GM18868 (cell line): ENCODE results near the gene KIAA1217.

Experiments used
- ATAC-seq: cut with Tn5 transposase; IDR thresholded peaks from one replicate; pipeline ENCODE4 v1.9.1; 2021; ENCODE audit warnings: mild to moderate bottlenecking, moderate library complexity; ENCODE audit not compliant: unreplicated experiment

Gene KIAA1217

GRCh38 chr10:24574578-24575155, 365.7 kb downstream of the KIAA1217 start:
- no peak for ATAC-seq

DNA sequence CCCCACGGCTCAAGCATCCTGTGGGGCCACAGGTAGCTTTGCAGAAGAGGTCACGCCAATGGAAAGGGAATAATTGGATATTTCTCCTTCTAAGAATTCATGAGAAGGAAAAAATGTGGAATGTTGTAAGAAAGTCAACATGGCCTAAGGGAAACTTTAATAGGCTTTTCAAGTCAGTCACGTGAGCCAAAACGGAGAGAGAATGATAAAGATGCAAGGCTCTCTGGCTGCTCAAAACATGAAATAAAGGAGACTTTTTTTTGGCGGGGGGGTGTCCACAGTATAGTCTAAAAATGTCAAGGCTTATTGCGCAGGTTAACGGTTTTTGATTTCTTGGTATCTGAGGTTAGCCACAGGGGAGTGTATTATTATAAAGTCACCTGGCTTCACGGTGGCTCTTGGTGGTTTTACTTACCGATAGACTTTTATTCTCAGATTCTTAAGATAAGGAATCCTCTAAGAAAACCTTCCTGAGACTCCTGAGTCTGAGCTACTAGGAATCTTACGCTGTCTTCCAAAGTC, 366.6 kb downstream of the KIAA1217 start:
- ATAC-seq = no peak

- no peak for ATAC-seq
Observed at GRCh38 chr10:24579448-24579847, 370.5 kb downstream of the KIAA1217 start.

DNA sequence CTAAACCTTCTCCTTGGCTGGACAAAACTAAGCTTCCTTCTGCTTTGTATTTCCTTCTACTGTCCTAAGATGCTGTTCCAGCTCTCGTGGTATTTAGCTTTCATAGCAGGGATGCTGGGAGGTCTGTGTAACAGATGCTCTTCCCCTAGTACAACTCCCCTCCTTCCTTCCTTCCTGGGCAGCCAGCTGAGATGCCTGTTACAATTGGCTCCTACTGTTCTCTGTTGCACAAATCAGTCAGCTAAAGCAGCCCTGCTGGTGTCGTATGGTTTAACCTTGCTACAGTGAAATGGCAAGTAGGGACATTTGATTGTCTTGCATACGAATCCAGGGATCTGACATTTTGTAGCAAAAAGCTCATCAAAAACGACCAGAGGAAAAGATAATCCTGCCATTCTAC, 371.0 kb downstream of the KIAA1217 start:
- ATAC-seq = no peak

DNA sequence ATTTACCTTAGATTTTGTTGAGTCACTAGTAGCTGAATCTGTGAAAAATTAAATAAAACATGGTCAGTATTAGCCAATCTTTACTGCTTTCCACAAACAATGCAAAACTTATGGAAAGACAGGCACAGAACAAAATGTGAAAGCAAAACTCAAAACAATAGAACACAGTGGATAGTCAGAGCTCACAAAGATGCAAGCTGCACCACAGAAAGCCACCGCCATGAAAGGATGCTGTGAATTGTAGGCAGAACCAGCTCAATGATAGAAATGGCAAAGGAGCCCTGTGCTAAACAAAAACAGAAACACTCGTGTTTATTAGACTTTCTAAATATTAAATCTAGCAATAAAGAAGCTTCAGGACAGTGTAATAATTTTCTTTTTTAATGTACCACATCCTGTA, 380.3 kb downstream of the KIAA1217 start:
- ATAC-seq = no peak

DNA sequence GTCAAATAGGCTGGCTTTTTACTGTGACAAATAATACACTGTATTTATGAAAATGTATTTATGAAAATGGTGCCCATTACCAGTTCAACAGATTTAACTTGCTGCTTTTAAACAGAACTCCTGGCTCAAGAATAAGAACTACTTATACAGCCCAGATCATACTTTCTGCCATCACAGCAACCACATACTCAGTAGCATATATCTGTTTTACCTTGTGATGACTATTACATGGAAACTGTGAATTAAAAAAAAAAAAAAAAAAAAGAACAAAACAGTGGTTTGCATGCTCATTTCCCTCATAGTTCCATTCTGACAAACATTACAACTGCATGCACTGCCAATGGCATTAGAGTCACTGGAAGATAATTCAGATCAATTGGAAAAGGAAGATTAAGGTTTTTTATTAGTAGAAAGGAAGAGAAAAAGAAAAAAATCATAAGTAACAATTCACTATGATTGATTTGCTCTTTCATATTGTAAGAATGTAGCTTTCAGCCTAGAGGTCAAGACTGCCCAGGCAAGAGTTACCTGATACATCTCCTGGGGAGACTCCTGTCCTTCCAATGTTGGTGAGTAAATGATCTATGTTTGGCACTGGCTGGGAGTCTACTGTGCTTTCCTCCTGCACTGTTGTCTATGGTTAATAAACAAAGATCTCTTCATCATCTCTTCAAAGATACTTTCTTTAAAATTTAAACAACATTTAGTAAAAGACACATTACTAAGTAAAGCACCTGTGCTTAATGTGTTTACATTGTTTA, 381.9 kb downstream of the KIAA1217 start:
- no peak for ATAC-seq

DNA sequence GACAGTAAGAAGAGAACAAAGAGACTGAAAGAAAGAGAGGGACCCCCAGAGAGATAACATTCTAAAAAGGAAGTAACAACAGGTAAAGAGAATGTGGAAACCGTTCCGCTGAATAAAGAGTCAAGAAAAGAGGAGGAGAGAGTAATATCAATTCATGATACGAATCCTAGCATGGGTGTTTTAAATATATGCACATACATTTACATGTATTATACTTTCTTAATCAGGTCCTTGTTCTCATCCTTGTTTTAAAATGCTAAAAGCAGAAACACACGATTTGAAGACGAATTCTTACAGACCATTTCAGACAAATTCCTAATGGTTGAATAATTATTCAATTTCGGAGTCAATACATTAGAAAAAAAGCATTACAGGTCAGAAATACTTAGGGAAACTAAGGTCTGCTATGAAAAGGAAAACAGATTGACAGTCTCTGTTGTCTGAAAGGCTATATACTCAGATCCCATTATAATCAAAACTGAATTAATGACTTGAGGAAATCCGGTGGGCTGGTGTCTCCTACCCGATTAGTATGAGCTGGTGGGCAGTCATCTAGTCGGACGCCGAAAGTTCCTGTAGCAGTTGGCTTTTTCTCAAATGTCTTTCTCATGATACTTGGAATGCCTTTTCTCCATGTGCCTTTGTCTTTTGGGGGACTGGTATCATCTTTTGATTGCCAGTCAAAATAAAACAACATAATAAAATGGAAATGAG, 387.4 kb downstream of the KIAA1217 start:
- ATAC-seq = no peak

DNA sequence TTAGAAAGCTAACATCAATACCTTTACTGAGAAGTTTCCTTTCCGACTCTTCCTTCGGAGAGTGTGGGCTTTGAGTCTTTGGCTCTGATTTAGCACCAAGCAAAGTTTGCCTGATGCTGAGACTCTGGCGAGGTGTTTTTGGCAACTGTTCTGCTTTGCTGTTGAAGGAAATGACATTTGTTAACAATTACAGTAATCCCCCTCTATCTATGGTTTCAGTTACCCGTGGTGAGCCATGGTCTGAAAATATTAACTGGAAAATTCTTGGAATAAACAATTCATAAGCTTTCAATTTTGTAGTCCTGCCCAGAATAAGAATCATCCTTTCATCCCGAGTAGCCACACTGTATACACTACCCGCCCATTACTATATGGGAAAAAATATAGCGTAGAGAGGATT, 388.5 kb downstream of the KIAA1217 start:
- ATAC-seq = no peak
